ENCODE data around the gene AFF3. TPM values are rescaled to one million over a fixed set of nuclear protein-coding genes. Genes with fewer than 3 reads are reported as not detected.

AFF3 gene
- total and polyA plus RNA-seq, 2 experiments from 2014 or later, result 7.3 to 7.8 TPM

GRCh38 chr2:99938250-99938649, 204.1 kb downstream of the AFF3 start:
- H3K4me1 ChIP-seq (ENCODE audit: insufficient read depth), result peaks cover 11% of the 10 kb centered on the region
- no peak overlapping the region for H3K27ac ChIP-seq
- H2AFZ ChIP-seq, result no peak overlapping the region
- TF ChIP-seq EZH2phosphoT487 (IDR thresholded peaks at IDR 0.05; ENCODE audit: low read depth, severe bottlenecking, unreplicated experiment), result no peak
- no peak for TF ChIP-seq EZH2 (IDR thresholded peaks at IDR 0.05; ENCODE audit: borderline replicate concordance)
- TF ChIP-seq, protein P1, sequence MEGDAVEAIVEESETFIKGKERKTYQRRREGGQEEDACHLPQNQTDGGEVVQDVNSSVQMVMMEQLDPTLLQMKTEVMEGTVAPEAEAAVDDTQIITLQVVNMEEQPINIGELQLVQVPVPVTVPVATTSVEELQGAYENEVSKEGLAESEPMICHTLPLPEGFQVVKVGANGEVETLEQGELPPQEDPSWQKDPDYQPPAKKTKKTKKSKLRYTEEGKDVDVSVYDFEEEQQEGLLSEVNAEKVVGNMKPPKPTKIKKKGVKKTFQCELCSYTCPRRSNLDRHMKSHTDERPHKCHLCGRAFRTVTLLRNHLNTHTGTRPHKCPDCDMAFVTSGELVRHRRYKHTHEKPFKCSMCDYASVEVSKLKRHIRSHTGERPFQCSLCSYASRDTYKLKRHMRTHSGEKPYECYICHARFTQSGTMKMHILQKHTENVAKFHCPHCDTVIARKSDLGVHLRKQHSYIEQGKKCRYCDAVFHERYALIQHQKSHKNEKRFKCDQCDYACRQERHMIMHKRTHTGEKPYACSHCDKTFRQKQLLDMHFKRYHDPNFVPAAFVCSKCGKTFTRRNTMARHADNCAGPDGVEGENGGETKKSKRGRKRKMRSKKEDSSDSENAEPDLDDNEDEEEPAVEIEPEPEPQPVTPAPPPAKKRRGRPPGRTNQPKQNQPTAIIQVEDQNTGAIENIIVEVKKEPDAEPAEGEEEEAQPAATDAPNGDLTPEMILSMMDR (IDR thresholded peaks at IDR 0.05; ENCODE audit: poor library complexity), result no peak
- H3K36me3 ChIP-seq (replicated peaks; ENCODE audit: insufficient read depth, low read depth), result no peaks in the 10 kb centered on the region
- H4K20me1 ChIP-seq (ENCODE audit: insufficient read depth, poor library complexity, severe bottlenecking), result no peaks in the 10 kb centered on the region
- H3K4me3 ChIP-seq, result no peak overlapping the region
- H3K4me2 ChIP-seq, result no peak overlapping the region
- no peaks in the 10 kb centered on the region for H3K9me2 ChIP-seq (replicated peaks; ENCODE audit: insufficient read depth)
- H3K27me3 ChIP-seq, result peaks cover 6% of the 10 kb centered on the region
- no peak for DNase-seq (ENCODE audit: low spot score)
- no peaks in the 10 kb centered on the region for H3K79me2 ChIP-seq
- WGBS (ENCODE audit: low lambda C conversion rate, missing lambda C conversion rate), result 92% methylated on average over 3 of the region's 3 CpGs
- H3K9me3 ChIP-seq (ENCODE audit: low read depth), result no peaks in the 10 kb centered on the region

- Histone ChIP-seq H3K27me3 (peaks cover 6% of the 10 kb centered on the region), H3K9me2 (replicated peaks; ENCODE audit: insufficient read depth) (no peaks in the 10 kb centered on the region), H3K4me2 (peak overlapping the region; percentile 50), H3K36me3 (replicated peaks; ENCODE audit: insufficient read depth, low read depth) (no peaks in the 10 kb centered on the region), H3K4me1 (ENCODE audit: insufficient read depth) (peaks cover 11% of the 10 kb centered on the region), H3K4me3 (no peak overlapping the region), H2AFZ (peak overlapping the region; percentile 6), H3K9me3 (ENCODE audit: low read depth) (no peaks in the 10 kb centered on the region), H3K27ac (no peak overlapping the region), H4K20me1 (ENCODE audit: insufficient read depth, poor library complexity, severe bottlenecking) (no peaks in the 10 kb centered on the region), H3K79me2 (no peaks in the 10 kb centered on the region)
- TF ChIP-seq EZH2phosphoT487 (IDR thresholded peaks at IDR 0.05; ENCODE audit: low read depth, severe bottlenecking, unreplicated experiment) (no peak), EZH2 (IDR thresholded peaks at IDR 0.05; ENCODE audit: borderline replicate concordance) (no peak)
- TF ChIP-seq, protein P1 (IDR thresholded peaks at IDR 0.05; ENCODE audit: poor library complexity), result no peak
- no peak for DNase-seq (ENCODE audit: low spot score)
- 37% methylated on average over 3 of the region's 3 CpGs for WGBS (ENCODE audit: low lambda C conversion rate, missing lambda C conversion rate)
These were observed 206.3 kb downstream of the AFF3 start for GRCh38 chr2:99936065-99936464.

GRCh38 chr2:99935662-99936061, 206.7 kb downstream of the AFF3 start:
- Histone ChIP-seq H3K79me2 (no peaks in the 10 kb centered on the region), H3K4me2 (peak overlapping the region; percentile 50)
- WGBS (ENCODE audit: low lambda C conversion rate, missing lambda C conversion rate), result 73% methylated on average over 5 of the region's 5 CpGs

More at GRCh38 chr2:99935662-99936061, 206.7 kb downstream of the AFF3 start:
- DNase-seq (ENCODE audit: low spot score), result no peak
- no peaks in the 10 kb centered on the region for H3K9me3 ChIP-seq (ENCODE audit: low read depth)
- no peak overlapping the region for H3K27ac ChIP-seq
- H3K4me3 ChIP-seq, result no peak overlapping the region
- peaks cover 10% of the 10 kb centered on the region for H3K27me3 ChIP-seq
- peak overlapping the region; percentile 6 for H2AFZ ChIP-seq
- no peaks in the 10 kb centered on the region for H3K36me3 ChIP-seq (replicated peaks; ENCODE audit: insufficient read depth, low read depth)
- no peak for TF ChIP-seq EZH2 (IDR thresholded peaks at IDR 0.05; ENCODE audit: borderline replicate concordance)
- TF ChIP-seq EZH2phosphoT487 (IDR thresholded peaks at IDR 0.05; ENCODE audit: low read depth, severe bottlenecking, unreplicated experiment), result no peak
- TF ChIP-seq, protein P1 (IDR thresholded peaks at IDR 0.05; ENCODE audit: poor library complexity), result no peak
- H4K20me1 ChIP-seq (ENCODE audit: insufficient read depth, poor library complexity, severe bottlenecking), result no peaks in the 10 kb centered on the region
- peaks cover 11% of the 10 kb centered on the region for H3K4me1 ChIP-seq (ENCODE audit: insufficient read depth)
- H3K9me2 ChIP-seq (replicated peaks; ENCODE audit: insufficient read depth), result no peaks in the 10 kb centered on the region

Measured in hepatocyte (in vitro differentiated cells).